Muscle of arm (tissue), 12 donors: ENCODE results near the gene NTSR2. TPM values are rescaled to one million over a fixed set of nuclear protein-coding genes. Genes with fewer than 3 reads are reported as not detected.
"Not testable (repeated sequence)": the region's sequence is repeated elsewhere in the genome, so short reads cannot be mapped to it uniquely, and the experiment has no call there.

Experiments
- DNase-seq: peaks from one replicate; pipeline ENCODE4 v3.0.0-alpha.2; 2013
- polyA plus RNA-seq, 12 donors: library from polyadenylated mRNA; unstranded; fragments of 120-200 nt; gene quantifications; one replicate each; pipeline ENCODE4 v1.2.1, GENCODE V29; 2013; ENCODE audit not compliant: insufficient read length in 12 of 12

NTSR2 gene
- polyA plus RNA-seq, 12 donors: not detected

GRCh38 chr2:11679486-11680181 lies 9.6 kb upstream of the NTSR2 start:
- DNase-seq: no peak

GRCh38 chr2:11679016-11679415 lies 9.0 kb upstream of the NTSR2 start:
- no peak for DNase-seq

GRCh38 chr2:11678306-11678960 lies 8.4 kb upstream of the NTSR2 start:
- DNase-seq: no peak

GRCh38 chr2:11677136-11678055 lies 7.4 kb upstream of the NTSR2 start:
- DNase-seq: no peak

GRCh38 chr2:11676640-11677039 lies 6.6 kb upstream of the NTSR2 start:
- DNase-seq: no peak

GRCh38 chr2:11675423-11676112 lies 5.6 kb upstream of the NTSR2 start:
- DNase-seq: no peak

- no peak for DNase-seq
These were observed 5.0 kb upstream of the NTSR2 start for GRCh38 chr2:11674983-11675382.

GRCh38 chr2:11672407-11672806 lies 2.4 kb upstream of the NTSR2 start:
- no peak for DNase-seq

GRCh38 chr2:11667866-11668637 lies 1.9 kb downstream of the NTSR2 start:
- no peak for DNase-seq

GRCh38 chr2:11667194-11667593 lies 2.8 kb downstream of the NTSR2 start:
- no peak for DNase-seq

GRCh38 chr2:11665510-11666362 lies 4.3 kb downstream of the NTSR2 start:
- no peak for DNase-seq

GRCh38 chr2:11665028-11665427 lies 5.0 kb downstream of the NTSR2 start:
- DNase-seq: no peak

GRCh38 chr2:11663427-11663826 lies 6.6 kb downstream of the NTSR2 start:
- DNase-seq: no peak

GRCh38 chr2:11662882-11663281 lies 7.1 kb downstream of the NTSR2 start:
- DNase-seq: no peak

- DNase-seq: no peak
These were observed 8.0 kb downstream of the NTSR2 start for GRCh38 chr2:11661891-11662435.

- DNase-seq: not testable (repeated sequence)
These were observed 9.6 kb downstream of the NTSR2 start for GRCh38 chr2:11660396-11660795.

- DNase-seq: no peak
These were observed 10.1 kb downstream of the NTSR2 start for GRCh38 chr2:11659851-11660250.

GRCh38 chr2:11659115-11659475 lies 10.9 kb downstream of the NTSR2 start:
- DNase-seq: no peak

- no peak for DNase-seq
These were observed 11.5 kb downstream of the NTSR2 start for GRCh38 chr2:11658208-11659114.
